ENCODE data around the gene FAM163A.
"Not testable (repeated sequence)": the region's sequence is repeated elsewhere in the genome, so short reads cannot be mapped to it uniquely, and the experiment has no call there.

Gene FAM163A

DNA sequence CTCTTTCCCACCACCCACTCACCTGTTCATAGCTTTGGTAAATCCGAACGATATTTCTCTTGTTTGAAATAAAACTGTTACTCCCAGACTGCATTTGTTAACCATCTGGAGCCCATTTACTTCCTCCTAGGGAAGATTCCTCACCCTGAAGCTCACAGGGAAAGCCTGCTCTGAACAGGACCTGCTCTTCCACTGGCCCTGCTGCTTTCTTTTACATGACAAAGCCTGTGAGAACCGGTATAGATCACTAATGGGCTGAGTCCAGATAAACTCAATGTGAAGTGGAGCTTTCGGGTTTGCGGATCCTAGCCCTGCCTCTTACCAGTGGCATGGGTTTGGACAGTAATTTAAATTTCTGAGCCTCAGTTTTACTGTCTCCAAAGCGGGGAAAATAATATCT, 45.2 kb downstream of the FAM163A start:
- DNase-seq (ENCODE audit: low read depth in 4 of 4, low spot score in 1 of 4) = no peak

- no peak for DNase-seq (ENCODE audit: low read depth in 4 of 4, low spot score in 1 of 4)
Observed at GRCh38 chr1:179793281-179793680, 50.2 kb downstream of the FAM163A start.

DNA sequence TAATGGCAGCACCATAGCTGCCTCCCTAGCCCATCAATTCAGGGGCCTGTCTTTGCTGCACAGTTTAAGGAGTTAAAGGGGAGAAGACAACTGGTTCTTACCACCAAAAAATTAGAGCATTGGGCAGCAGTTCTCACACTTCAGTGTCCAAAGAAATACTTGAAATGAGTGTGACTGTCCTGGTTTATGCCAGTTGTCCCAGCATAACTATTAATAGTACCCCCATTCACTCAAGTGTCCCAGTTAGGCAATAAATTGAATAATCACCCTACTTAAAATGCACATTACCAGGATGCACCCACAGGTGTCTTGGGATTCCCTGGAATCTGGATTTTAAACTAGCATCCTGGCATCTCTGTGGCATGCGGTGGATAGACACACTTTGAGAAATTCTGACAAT, 51.1 kb downstream of the FAM163A start:
- no peak for DNase-seq (ENCODE audit: low read depth in 4 of 4, low spot score in 1 of 4)

DNA sequence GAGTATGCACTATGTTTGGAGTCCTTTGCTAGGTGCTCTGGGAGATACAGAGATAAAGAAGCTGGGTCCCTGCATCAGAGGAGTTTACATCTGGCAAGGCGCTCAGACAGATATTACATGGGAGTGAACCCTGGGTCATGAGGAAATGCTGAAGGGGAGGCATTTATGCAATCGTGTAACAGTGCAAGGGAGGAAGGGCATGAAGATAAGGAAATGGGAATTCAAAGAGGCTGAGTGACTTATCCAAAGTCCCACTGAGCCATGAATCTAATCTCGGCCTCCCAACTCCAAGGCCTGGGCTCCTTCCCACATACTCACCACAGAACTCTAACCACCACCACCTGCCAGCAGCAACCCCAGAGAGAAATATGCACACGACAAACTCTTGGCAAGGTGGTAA, 51.6 kb downstream of the FAM163A start:
- DNase-seq (ENCODE audit: low read depth in 4 of 4, low spot score in 1 of 4) = no peak

GRCh38 chr1:179798213-179798863, 55.2 kb downstream of the FAM163A start:
- no peak for DNase-seq (ENCODE audit: low read depth in 4 of 4, low spot score in 1 of 4)

DNA sequence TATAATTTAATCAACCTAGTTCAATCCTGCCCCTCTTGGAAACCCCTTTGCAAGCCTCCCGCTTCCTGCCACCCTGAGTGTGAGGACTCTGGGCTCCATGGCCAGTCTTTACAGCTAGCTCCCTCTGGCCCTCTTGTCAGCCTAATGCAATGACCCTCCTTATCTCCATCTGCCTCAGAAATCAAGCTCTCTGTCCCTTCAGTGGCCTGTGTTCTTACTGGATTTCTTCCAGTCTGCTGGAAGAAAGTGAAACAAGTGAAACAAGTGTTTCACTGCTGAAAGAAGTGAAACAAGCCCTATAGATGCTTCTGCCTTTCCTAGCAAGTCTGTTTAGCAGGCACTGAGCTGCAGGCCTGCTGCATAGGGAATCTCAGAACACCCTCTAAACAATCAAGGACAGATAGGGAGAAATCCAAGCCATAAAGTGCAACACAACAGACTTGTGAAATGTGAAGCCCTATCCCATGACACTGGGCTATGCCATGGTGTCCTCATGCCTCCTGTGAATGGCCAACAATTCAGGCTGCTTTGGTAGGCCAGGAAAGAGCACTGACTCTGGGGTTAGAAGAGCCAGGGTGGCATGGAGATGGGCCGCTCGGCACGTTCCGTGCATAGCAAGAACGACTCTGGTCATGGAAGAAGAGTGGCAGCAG, 55.9 kb downstream of the FAM163A start:
- DNase-seq (ENCODE audit: low read depth in 4 of 4, low spot score in 1 of 4) = no peak

- DNase-seq (ENCODE audit: low read depth in 4 of 4, low spot score in 1 of 4) = no peak
Observed at GRCh38 chr1:179800481-179800880, 57.4 kb downstream of the FAM163A start.

DNA sequence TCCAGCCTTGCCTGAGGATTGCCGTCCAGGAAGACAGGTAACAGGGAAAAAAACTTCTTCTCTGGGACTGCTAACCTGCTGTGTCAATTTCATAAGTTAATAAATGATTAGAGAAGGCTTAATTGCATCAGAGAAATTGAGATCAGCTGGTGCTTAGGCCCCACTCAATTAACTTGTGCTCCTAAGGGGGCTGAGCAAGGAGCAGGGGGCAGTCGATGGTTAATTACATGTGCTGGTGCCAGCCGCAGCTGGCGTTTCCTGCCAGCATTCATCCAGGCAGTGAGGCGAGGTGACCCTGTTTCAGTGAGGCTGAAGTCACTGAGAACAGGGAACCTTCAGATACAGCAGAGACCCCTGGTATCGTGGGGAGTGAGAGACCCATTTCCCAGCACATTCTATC, 60.0 kb downstream of the FAM163A start:
- DNase-seq (ENCODE audit: low read depth in 4 of 4, low spot score in 1 of 4) = no peak

- no peak for DNase-seq (ENCODE audit: low read depth in 4 of 4, low spot score in 1 of 4)
Observed at GRCh38 chr1:179803918-179804317, 60.8 kb downstream of the FAM163A start.

DNA sequence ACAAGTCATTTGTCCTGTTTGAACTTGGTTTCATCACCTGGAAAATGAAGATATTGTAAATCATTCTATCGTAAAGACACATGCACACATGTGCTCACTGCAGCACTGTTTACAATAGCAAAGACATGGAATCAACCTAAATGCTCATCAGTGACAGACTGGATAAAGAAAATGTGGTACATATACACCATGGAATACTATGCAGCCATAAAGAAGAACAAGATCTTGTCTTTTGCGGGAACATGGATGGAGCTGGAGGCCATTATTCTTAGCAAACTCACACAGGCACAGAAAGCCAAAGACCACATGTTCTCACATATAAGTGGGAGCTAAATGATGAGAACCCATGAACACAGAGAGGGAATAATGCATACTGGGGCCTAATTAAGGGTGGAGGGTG, 61.3 kb downstream of the FAM163A start:
- DNase-seq (ENCODE audit: low read depth in 4 of 4, low spot score in 1 of 4) = not testable (repeated sequence)

DNA sequence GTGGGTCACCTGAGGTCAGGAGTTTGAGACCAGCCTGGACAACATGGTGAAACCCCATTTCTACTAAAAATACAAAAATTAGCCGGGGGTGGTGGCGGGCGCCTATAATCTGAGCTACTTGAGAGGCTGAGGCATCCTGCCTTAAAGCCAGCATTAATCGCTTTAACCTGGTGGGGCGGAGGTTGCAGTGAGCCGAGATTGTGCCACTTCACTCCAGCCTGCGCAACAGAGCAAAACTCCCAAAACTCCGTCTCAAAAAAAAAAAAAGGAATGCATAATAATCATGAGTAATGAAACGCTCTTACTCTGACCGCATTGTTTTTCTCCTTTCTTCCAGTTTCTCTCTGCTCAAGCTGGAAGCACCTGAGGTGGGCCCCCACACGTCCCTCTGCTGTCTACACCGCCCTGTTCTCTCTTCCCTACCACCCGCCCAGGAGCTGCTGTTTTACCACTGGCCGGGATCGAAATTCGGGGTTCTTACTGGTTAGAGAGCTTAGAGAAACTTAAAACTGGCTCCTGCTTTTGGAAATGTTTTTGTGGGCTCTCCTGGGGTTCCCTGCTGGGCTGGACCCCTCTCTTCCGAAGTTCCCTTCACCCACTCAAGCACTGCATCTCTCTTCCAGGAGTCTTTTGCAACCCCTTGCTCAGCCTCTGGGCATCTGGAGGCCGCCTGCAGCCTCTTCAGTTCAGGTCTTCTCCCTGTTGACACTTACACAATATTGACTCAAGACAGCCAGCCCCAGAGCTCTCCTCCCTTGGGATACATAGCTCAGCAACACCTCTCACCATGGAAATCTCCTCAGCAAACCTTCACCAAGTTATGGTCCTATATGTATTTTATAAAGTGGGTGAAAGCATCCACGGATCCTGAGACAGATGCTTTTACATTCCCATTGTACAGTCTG, 62.5 kb downstream of the FAM163A start:
- no peak for DNase-seq (ENCODE audit: low read depth in 4 of 4, low spot score in 1 of 4)

GRCh38 chr1:179806333-179806732, 63.2 kb downstream of the FAM163A start:
- DNase-seq (ENCODE audit: low read depth in 4 of 4, low spot score in 1 of 4) = no peak

- no peak for DNase-seq (ENCODE audit: low read depth in 4 of 4, low spot score in 1 of 4)
Observed at GRCh38 chr1:179807291-179807690, 64.2 kb downstream of the FAM163A start.

DNA sequence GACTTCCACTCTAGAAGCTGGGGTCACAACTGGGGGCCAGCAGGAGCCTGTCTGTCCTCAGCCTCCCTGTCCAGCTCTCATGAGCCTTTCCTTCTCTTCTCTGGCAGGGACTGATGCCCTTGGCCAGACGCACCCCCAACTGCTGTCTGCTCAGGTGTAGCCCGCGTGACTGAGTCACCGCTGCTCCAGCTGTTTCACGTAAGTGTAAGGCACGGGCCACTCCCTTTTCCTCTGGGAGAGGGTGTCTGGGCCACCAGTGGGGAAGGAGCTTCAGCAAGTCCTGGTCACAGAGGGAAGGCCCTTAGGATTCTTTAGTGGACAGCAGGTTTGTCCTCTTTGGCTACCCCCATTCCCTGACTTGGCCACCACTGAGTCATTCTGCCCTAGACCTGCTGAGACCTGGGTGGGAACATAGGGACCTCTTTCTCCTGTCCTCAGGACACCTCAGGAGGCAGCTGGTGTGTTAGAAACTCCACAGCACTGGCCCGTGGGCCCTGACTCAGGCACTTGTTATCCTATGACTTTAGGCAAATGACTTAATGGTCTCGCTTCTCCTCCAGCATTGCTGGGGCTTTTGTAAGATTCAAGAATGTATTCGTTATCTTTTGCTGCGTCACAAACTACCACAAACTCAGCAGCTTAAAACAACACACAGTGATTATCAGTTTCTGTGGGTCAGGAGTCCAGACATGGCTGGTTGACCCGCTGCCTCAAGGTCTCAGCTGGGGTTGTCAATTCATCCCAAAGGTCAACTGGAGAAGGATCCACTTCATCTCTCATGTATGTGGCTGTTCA, 64.8 kb downstream of the FAM163A start:
- no peak for DNase-seq (ENCODE audit: low read depth in 4 of 4, low spot score in 1 of 4)

- DNase-seq (ENCODE audit: low read depth in 4 of 4, low spot score in 1 of 4) = no peak
Observed at GRCh38 chr1:179808503-179808902, 65.4 kb downstream of the FAM163A start.

GRCh38 chr1:179809506-179810366, 66.6 kb downstream of the FAM163A start:
- peak; percentile 34 to 46 (median 42) for DNase-seq (ENCODE audit: low read depth in 4 of 4, low spot score in 1 of 4)

GRCh38 chr1:179810367-179810715, 67.2 kb downstream of the FAM163A start:
- no peak for DNase-seq (ENCODE audit: low read depth in 4 of 4, low spot score in 1 of 4)

DNA sequence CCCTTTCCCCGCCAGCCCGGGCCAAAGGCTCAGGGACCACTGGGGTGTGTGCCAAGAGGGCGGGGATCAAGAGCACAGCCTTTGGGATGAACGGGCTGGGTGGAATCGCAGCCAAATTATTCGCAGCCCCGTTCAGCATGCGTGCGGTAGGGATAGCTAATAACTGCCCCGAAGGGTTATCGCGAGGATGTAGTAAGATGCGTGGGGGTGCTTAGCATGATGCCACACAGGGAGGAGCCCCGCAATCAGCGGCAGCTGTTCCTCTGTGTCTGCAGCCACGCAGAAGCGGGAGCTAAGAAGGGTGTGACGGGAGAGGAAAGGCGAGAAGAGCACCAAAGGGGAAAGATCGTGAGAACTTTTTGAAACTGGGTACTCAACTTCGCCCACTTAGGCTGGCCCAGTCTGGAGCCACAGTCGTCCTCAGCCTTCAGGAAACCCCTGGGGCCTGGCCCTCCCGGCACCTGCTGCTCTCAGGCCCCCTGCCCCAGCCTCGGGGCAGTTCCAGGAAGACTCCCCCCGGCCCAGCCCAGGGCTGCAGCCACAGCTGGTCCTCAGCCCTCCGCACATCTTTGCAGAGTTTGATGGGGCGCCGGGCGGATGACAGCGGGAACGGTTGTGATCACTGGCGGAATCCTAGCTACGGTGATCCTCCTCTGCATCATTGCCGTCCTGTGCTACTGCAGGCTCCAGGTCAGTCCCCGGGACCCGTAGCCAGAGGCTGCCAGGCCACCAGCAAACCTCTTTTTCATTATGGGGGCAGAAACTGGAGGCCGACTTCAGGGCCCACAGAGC, 69.6 kb downstream of the FAM163A start:
- DNase-seq (ENCODE audit: low read depth in 4 of 4, low spot score in 1 of 4) = no peak

Data from stimulated activated CD4-positive, alpha-beta T cell treated with anti-CD3 and anti-CD28 coated beads, Interleukin-1b, Interleukin-23, amount 100 ng/mL, for 24 hours (primary cell).